ENCODE results near the gene ACY1.

ACY1 gene

DNA sequence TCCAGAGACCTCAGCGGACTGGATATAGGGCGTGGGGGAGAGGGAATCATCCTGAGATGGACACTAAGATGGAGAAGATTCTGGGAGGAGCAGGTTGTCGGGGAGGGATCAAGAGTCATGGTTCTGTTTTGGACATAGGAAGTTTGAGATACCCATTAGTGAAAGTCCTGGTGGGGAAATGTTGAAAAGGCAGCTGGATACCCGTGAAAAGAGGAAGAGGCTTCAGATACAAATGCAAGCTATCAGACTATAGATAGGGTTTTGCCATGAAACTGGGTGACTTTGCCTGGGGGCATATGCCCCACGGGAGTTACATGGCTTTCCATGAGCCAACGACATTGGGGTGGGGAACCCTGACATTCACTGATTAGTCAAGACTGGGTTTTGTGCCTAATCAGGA is 29.2 kb upstream of the ACY1 start:
- no peaks in the 10 kb centered on the region for H3K4me1 ChIP-seq (ENCODE audit: control insufficient read depth, insufficient read depth, low read length)
- H3K27me3 ChIP-seq (ENCODE audit: control insufficient read depth, insufficient read depth, low read length): peaks cover 2% of the 10 kb centered on the region
- H3K4me3 ChIP-seq (ENCODE audit: low read length): no peak overlapping the region
- H3K27ac ChIP-seq (ENCODE audit: low read depth, low read length): no peak overlapping the region
- H3K9ac ChIP-seq (ENCODE audit: low read length): no peak overlapping the region
- no peaks in the 10 kb centered on the region for H3K36me3 ChIP-seq (ENCODE audit: control insufficient read depth, insufficient read depth, low read length)

DNA sequence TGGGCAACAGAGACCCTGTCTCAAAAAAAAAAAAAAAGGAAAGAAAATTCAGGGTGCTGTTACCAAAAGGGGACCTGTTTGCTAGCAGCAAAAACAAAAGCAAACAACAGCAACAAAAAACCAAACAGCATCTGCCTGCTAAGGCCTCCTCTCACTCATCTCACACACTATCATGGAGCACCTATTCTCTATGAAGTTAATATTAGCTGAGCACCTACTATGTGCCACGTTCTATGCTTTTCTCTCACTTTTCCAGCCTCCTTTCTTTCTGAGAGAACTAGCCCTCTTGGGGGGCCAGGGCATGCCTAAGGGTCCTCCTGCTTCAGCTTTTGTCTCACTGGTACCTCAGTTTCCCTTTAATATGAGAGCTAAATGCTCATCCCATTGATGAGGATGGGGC is 28.6 kb upstream of the ACY1 start:
- no peaks in the 10 kb centered on the region for H3K4me1 ChIP-seq (ENCODE audit: control insufficient read depth, insufficient read depth, low read length)
- no peak overlapping the region for H3K4me3 ChIP-seq (ENCODE audit: low read length)
- no peak overlapping the region for H3K27ac ChIP-seq (ENCODE audit: low read depth, low read length)
- no peak overlapping the region for H3K9ac ChIP-seq (ENCODE audit: low read length)
- H3K36me3 ChIP-seq (ENCODE audit: control insufficient read depth, insufficient read depth, low read length): no peaks in the 10 kb centered on the region
- peaks cover 2% of the 10 kb centered on the region for H3K27me3 ChIP-seq (ENCODE audit: control insufficient read depth, insufficient read depth, low read length)

DNA sequence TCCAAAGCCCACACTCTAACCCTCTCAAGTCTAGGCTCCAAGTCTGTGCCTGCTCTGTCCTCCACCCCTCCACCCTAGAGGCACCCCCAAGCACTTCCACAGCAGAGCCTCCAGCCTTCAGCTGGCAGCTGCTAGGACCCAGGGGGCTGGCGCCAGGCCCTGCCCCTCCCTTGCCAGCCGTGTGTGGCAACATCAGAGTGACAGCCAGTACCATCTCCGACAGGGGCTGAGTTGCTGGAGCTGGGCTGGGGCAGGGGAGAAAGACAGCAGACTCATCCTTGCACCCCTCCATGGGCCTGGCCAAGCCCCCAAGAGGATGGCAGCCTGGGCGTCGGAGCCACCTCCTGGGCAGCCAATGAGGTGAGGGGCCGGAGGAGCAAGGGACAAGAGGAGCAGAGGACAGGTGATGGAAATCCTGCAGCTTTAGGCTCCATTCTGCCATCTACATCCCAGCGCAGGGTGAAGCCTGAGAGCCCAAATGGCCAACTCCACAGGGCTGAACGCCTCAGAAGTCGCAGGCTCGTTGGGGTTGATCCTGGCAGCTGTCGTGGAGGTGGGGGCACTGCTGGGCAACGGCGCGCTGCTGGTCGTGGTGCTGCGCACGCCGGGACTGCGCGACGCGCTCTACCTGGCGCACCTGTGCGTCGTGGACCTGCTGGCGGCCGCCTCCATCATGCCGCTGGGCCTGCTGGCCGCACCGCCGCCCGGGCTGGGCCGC is 28.0 kb upstream of the ACY1 start, which contains the start of gene GPR62:
GPR62 (plus strand) TSS at position 207 of the 718 bp plus-strand sequence; CDS start at position 479, 272 bp downstream.
- Histone ChIP-seq H3K9ac (ENCODE audit: low read length) (no peak within 1 kb of the TSS), H3K27me3 (ENCODE audit: control insufficient read depth, insufficient read depth, low read length) (peaks cover 2% of the 10 kb centered on the region), H3K36me3 (ENCODE audit: control insufficient read depth, insufficient read depth, low read length) (no peaks in the 10 kb centered on the region), H3K4me1 (ENCODE audit: control insufficient read depth, insufficient read depth, low read length) (no peaks in the 10 kb centered on the region), H3K4me3 (ENCODE audit: low read length) (peak within 1 kb of the TSS; percentile 59), H3K27ac (ENCODE audit: low read depth, low read length) (peak within 1 kb of the TSS; percentile 35)

DNA sequence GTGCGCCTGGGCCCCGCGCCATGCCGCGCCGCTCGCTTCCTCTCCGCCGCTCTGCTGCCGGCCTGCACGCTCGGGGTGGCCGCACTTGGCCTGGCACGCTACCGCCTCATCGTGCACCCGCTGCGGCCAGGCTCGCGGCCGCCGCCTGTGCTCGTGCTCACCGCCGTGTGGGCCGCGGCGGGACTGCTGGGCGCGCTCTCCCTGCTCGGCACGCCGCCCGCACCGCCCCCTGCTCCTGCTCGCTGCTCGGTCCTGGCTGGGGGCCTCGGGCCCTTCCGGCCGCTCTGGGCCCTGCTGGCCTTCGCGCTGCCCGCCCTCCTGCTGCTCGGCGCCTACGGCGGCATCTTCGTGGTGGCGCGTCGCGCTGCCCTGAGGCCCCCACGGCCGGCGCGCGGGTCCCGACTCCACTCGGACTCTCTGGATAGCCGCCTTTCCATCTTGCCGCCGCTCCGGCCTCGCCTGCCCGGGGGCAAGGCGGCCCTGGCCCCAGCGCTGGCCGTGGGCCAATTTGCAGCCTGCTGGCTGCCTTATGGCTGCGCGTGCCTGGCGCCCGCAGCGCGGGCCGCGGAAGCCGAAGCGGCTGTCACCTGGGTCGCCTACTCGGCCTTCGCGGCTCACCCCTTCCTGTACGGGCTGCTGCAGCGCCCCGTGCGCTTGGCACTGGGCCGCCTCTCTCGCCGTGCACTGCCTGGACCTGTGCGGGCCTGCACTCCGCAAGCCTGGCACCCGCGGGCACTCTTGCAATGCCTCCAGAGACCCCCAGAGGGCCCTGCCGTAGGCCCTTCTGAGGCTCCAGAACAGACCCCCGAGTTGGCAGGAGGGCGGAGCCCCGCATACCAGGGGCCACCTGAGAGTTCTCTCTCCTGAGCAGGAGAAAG is 27.2 kb upstream of the ACY1 start:
- Histone ChIP-seq H3K4me3 (ENCODE audit: low read length) (peak overlapping the region; percentile 59), H3K9ac (ENCODE audit: low read length) (no peak overlapping the region), H3K4me1 (ENCODE audit: control insufficient read depth, insufficient read depth, low read length) (no peaks in the 10 kb centered on the region)

DNA sequence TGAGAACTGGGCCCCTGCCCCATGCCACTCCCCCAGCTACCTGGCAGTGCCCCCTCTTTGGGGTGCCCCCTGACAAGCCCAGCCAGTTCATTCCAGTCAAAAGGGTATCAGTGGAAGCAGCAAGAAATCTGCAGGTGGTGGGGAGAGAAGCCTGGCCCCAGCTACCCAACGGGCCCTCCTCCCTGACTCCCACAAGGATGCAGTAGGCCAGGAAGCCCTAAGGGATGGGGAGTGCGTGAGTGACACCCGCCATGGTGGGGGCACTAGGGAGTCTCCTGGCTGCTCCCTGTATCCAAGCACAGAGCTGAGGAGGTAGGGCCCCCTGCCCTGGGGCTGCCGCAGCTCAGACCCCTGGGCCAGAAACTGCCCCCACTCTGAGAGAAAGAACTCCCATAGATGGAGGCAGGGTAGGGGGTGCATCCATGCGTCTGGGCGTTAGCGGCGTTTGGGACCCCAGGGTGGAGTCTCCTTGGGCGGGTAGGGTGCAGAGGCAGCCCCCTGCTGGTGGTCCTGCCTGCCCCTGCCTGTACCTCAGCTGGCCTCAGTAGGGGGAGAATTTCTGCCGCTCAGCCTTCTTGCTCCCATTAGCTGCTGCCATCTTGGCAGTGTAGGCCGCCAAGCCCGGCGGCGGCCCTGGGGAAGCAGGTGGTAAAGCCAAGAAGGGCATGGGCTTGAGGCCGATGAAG is 25.7 kb upstream of the ACY1 start:
- no peak overlapping the region for H3K27ac ChIP-seq (ENCODE audit: low read depth, low read length)
- peaks cover 2% of the 10 kb centered on the region for H3K27me3 ChIP-seq (ENCODE audit: control insufficient read depth, insufficient read depth, low read length)
- H3K9ac ChIP-seq (ENCODE audit: low read length): no peak overlapping the region
- H3K4me1 ChIP-seq (ENCODE audit: control insufficient read depth, insufficient read depth, low read length): no peaks in the 10 kb centered on the region
- H3K36me3 ChIP-seq (ENCODE audit: control insufficient read depth, insufficient read depth, low read length): peaks cover 2% of the 10 kb centered on the region
- no peak overlapping the region for H3K4me3 ChIP-seq (ENCODE audit: low read length)

More for the DNA sequence above, 27.2 kb upstream of the ACY1 start:
- peaks cover 2% of the 10 kb centered on the region for H3K27me3 ChIP-seq (ENCODE audit: control insufficient read depth, insufficient read depth, low read length)
- H3K27ac ChIP-seq (ENCODE audit: low read depth, low read length): peak overlapping the region; percentile 35
- peaks cover 2% of the 10 kb centered on the region for H3K36me3 ChIP-seq (ENCODE audit: control insufficient read depth, insufficient read depth, low read length)

DNA sequence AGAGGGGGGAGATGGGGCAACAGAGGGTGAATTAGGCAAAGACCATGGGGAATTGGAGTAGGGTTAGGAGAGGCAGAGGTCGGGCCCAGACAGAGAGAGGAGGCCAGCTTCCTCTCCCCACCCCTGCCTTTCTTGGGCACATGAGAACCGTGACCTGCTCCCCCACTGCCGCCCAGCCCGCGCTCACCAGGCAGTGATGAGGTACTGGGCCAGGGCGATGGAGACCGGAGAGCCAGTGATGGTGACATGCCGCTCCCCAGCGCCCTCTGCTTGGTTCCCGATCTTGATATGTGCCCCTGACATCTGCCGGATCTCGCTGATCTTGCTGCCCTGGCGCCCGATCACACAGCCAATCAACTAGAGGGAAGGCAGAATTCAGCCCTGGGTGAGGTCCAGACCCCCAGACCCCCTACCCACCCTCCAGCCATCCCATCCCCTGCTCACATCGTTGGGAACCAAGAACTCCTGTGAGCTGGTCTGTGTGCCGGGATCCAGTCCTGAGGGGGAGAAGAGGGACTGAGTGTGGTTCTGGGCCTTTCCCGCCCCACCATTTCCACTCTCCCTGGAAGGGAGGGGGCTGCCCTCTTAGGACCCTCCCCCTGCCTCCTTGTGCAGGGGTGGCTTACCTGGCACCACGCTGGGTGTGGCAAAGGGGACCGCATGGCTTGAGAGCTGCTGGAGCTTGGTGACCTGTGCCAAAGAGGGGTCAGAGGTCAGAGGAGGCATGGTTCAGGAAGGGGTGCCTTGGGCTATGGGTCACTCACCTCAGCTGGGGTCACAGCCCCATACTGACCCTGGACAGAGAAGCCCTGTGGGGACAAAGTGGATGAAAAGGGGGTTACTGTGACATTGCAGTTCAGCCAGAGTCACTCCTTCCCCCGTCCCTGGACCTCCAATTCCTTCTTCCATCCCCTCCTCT is 24.5 kb upstream of the ACY1 start:
- Histone ChIP-seq H3K4me3 (ENCODE audit: low read length) (no peak overlapping the region), H3K9ac (ENCODE audit: low read length) (no peak overlapping the region), H3K27ac (ENCODE audit: low read depth, low read length) (no peak overlapping the region), H3K36me3 (ENCODE audit: control insufficient read depth, insufficient read depth, low read length) (peaks cover 2% of the 10 kb centered on the region), H3K4me1 (ENCODE audit: control insufficient read depth, insufficient read depth, low read length) (no peaks in the 10 kb centered on the region), H3K27me3 (ENCODE audit: control insufficient read depth, insufficient read depth, low read length) (peaks cover 2% of the 10 kb centered on the region)

DNA sequence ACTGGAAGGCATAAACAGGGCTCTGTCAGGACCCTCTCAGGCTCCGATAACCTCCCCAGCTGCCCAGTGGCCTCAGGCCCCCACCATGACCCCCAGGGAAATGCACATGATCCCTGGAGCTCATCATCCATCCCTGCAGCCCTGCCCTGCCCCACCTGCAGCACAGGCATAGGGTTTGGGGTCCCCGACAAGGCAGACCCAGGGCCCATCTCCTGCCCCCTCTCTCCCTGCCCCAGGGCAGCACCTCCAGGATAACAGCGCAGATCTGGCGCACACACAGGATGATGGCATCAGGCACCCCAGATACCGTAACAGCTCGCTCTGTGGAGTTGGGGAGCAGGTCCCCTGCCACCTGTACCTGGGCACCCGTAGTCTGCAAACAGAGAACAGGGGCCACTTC is 23.7 kb upstream of the ACY1 start:
- no peaks in the 10 kb centered on the region for H3K4me1 ChIP-seq (ENCODE audit: control insufficient read depth, insufficient read depth, low read length)
- no peak overlapping the region for H3K4me3 ChIP-seq (ENCODE audit: low read length)
- peaks cover 2% of the 10 kb centered on the region for H3K36me3 ChIP-seq (ENCODE audit: control insufficient read depth, insufficient read depth, low read length)
- no peak overlapping the region for H3K9ac ChIP-seq (ENCODE audit: low read length)
- no peak overlapping the region for H3K27ac ChIP-seq (ENCODE audit: low read depth, low read length)
- peaks cover 2% of the 10 kb centered on the region for H3K27me3 ChIP-seq (ENCODE audit: control insufficient read depth, insufficient read depth, low read length)

DNA sequence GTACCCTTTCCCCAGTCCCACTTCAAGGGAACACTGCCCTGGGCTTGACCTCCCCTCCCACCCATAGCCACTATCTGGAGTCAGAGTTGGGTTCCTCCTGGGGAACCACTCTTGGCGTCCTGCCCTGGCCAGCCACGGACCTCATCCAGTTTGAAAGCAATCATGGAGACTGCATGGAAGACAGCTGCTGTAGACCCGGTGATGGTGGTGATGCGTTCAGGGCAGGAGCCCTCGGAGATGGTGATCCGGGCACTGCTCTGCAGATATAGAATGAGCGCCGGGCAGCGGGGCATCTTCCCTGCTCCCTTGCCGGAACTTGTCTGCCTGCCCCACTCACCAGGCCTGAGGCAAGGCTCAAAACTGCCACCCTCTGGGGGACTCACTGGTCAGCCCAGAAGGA is 22.9 kb upstream of the ACY1 start:
- peaks cover 2% of the 10 kb centered on the region for H3K36me3 ChIP-seq (ENCODE audit: control insufficient read depth, insufficient read depth, low read length)
- no peak overlapping the region for H3K27ac ChIP-seq (ENCODE audit: low read depth, low read length)

DNA sequence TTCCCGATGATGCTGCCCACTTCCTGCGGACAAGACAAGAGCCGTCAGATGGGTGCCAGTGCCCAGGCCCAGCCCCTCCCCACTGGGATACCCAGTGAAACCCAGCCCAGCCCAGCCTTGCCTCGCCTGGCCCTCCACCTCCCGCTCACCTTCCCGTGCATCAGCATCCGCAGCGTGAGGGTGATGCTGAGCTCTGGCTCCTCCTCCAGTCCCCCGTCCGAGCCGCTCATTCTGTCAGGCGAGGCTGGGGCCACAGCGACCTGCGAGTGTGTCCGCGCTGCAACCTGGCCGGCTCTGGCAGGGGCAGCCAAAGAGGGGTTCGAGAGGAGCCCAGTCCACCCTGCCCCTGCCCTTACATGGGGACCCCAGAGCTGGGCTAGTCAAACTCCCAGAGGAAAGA is 22.3 kb upstream of the ACY1 start:
- H3K27me3 ChIP-seq (ENCODE audit: control insufficient read depth, insufficient read depth, low read length): peaks cover 2% of the 10 kb centered on the region
- peaks cover under 1% of the 10 kb centered on the region for H3K4me1 ChIP-seq (ENCODE audit: control insufficient read depth, insufficient read depth, low read length)
- H3K27ac ChIP-seq (ENCODE audit: low read depth, low read length): no peak overlapping the region
- H3K4me3 ChIP-seq (ENCODE audit: low read length): no peak overlapping the region
- H3K36me3 ChIP-seq (ENCODE audit: control insufficient read depth, insufficient read depth, low read length): peaks cover 2% of the 10 kb centered on the region
- no peak overlapping the region for H3K9ac ChIP-seq (ENCODE audit: low read length)

More for the DNA sequence above, 22.9 kb upstream of the ACY1 start:
- H3K4me3 ChIP-seq (ENCODE audit: low read length): no peak overlapping the region
- H3K27me3 ChIP-seq (ENCODE audit: control insufficient read depth, insufficient read depth, low read length): peaks cover 2% of the 10 kb centered on the region
- no peaks in the 10 kb centered on the region for H3K4me1 ChIP-seq (ENCODE audit: control insufficient read depth, insufficient read depth, low read length)
- H3K9ac ChIP-seq (ENCODE audit: low read length): no peak overlapping the region

DNA sequence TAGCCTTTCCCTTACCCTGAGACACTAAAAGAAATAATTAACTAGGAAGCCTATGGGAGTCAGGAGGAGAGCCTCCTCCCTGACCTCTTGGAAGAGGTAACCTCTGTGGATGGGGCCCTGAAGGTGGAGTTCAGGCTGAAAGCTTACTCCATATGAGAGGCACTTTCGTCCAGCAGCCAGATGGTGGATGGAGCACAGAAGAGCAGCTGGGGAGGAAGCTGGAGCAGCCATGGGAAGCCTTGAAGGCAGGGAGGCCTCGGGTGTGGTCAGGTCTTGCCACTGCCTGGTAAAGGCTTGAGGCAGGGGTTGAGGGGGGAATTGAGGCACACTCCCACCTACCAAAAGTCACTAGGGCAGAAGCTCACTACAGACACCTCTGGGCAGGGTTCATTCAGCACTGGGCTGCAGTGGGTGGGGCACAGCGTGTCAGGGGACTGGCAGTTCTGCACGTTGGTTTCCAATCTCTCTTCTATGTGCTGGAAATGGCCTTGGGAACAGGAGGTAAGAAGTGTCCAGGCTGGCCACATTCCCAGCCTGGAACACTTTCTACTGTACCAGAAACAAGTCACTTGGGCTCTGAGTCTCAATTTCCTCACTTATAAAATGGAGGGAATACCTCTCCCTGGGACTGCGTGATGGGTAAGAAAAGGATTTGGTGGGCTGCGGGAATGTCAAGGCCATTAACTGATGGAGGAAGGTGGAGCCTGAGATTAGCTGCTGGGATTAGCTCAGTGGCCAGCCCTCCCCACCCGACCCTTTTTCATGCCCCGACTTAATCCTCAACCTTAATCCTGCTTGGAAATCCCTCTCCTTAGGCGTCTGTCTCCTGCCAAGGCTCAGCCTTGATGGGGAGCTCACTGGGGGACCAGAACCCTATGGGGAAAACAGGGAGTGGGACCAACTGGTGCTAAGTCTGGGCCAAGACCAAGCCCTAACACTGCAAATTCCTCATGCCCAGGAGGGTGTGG is 21.4 kb upstream of the ACY1 start:
- no peak overlapping the region for H3K9ac ChIP-seq (ENCODE audit: low read length)
- no peak overlapping the region for H3K4me3 ChIP-seq (ENCODE audit: low read length)
- peaks cover 2% of the 10 kb centered on the region for H3K36me3 ChIP-seq (ENCODE audit: control insufficient read depth, insufficient read depth, low read length)
- no peak overlapping the region for H3K27ac ChIP-seq (ENCODE audit: low read depth, low read length)
- H3K4me1 ChIP-seq (ENCODE audit: control insufficient read depth, insufficient read depth, low read length): peaks cover 2% of the 10 kb centered on the region
- peaks cover 2% of the 10 kb centered on the region for H3K27me3 ChIP-seq (ENCODE audit: control insufficient read depth, insufficient read depth, low read length)
